ENCODE measurements around the gene ADARB2.

GRCh38 chr10:1424648-1425047 is 312.7 kb downstream of the ADARB2 start:
- no peak for TF ChIP-seq POLR2A (IDR thresholded peaks at IDR 0.05)
- TF ChIP-seq, protein P1, sequence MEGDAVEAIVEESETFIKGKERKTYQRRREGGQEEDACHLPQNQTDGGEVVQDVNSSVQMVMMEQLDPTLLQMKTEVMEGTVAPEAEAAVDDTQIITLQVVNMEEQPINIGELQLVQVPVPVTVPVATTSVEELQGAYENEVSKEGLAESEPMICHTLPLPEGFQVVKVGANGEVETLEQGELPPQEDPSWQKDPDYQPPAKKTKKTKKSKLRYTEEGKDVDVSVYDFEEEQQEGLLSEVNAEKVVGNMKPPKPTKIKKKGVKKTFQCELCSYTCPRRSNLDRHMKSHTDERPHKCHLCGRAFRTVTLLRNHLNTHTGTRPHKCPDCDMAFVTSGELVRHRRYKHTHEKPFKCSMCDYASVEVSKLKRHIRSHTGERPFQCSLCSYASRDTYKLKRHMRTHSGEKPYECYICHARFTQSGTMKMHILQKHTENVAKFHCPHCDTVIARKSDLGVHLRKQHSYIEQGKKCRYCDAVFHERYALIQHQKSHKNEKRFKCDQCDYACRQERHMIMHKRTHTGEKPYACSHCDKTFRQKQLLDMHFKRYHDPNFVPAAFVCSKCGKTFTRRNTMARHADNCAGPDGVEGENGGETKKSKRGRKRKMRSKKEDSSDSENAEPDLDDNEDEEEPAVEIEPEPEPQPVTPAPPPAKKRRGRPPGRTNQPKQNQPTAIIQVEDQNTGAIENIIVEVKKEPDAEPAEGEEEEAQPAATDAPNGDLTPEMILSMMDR (IDR thresholded peaks at IDR 0.05) = no peak
- TF ChIP-seq EP300 (IDR thresholded peaks at IDR 0.05) = no peak
- no peak for TF ChIP-seq POLR2AphosphoS5 (IDR thresholded peaks at IDR 0.05)
